Endothelial cell of hepatic sinusoid (primary cell): ENCODE results near the gene DPEP2.
"Not testable (repeated sequence)": the region's sequence is repeated elsewhere in the genome, so short reads cannot be mapped to it uniquely, and the experiment has no call there.

Source experiments
- in situ Hi-C: cut with HindIII; loops from 2 replicates; pipeline ENCODE4 v1.10.0; 2017; ENCODE audit warnings: low sequenced_read_pairs

DPEP2 gene, protein sequence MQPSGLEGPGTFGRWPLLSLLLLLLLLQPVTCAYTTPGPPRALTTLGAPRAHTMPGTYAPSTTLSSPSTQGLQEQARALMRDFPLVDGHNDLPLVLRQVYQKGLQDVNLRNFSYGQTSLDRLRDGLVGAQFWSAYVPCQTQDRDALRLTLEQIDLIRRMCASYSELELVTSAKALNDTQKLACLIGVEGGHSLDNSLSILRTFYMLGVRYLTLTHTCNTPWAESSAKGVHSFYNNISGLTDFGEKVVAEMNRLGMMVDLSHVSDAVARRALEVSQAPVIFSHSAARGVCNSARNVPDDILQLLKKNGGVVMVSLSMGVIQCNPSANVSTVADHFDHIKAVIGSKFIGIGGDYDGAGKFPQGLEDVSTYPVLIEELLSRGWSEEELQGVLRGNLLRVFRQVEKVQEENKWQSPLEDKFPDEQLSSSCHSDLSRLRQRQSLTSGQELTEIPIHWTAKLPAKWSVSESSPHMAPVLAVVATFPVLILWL

DNA sequence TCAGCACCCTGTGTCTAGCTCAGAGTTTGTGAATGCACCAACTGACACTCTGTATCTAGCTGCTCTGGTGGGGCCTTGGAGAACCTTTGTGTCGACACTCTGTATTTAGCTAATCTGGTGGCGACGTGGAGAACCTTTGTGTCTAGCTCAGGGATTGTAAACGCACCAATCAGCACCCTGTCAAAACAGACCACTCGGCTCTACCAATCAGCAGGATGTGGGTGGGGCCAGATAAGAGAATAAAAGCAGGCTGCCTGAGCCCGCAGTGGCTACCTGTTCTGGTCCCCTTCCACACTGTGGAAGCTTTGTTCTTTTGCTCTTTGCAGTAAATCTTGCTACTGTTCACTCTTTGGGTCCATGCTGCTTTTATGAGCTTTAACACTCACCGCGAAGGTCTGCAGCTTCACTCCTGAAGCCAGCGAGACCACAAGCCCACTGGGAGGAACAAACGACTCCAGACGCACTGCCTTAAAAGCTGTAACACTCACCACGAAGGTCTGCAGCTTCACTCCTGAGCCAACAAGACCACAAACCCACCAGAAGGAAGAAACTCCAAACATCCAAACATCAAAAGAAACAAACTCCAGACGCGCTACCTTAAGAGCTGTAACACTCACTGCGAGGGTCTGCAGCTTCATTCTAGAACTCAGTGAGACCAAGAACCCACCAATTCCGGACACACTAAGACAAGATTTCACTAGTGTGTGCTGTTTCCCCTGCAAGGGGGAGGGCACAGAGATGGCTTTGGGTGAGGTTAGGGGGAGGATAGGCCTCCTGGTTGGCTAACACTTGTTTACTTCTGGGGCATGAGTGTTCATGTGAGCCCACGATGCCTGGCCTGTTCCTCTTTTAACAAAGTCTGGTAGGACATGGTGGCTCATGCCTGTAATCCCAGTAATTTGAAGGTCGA is at the start of gene DPEP2:
Gene DPEP2, minus strand, starts transcription at position 706 of the 910 bp plus-strand sequence. CDS start 6,272 bp downstream, outside the sequence.
- in situ Hi-C loops, result not testable (repeated sequence)

DNA sequence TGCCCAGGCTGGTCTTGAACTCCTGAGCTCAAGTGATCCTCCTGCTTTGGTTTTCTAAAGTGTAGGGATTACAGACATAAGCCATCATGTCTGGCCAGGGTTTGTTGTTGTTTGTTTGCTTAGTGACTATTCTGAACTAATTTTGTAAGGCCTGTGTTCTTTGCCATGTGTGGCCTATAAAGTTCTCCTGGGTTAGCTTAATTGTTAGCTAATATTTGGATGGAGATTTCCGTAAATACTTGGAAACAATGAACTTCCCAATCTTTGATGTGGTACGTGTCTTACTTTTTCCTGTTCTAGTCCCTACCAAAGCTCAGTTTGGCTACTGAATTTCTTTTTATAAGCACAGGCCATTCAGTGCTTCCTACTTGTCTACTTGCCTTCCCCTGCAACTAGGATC is 48.7 kb upstream of the DPEP2 start:
- in situ Hi-C loops, result no loop called here

DNA sequence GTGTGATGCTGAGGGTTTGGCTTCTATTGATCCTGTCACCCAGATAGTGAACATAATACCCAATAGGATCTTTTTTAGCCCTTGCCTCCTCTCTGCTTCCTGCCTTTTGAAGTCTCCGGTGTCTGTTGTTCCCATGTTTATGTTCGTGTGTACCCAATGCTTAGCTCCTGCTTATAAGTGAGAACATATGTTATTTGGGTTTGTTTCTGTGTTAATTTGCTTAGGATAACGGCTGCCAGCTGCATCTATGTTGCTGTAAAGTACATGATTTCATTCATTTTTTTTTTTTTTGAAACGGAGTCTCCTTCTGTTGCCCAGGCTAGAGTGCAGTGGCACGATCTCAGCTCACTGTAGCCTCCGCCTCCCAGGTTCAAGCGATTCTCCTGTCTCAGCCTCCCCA is 46.8 kb upstream of the DPEP2 start:
- in situ Hi-C loops, result no loop called here

DNA sequence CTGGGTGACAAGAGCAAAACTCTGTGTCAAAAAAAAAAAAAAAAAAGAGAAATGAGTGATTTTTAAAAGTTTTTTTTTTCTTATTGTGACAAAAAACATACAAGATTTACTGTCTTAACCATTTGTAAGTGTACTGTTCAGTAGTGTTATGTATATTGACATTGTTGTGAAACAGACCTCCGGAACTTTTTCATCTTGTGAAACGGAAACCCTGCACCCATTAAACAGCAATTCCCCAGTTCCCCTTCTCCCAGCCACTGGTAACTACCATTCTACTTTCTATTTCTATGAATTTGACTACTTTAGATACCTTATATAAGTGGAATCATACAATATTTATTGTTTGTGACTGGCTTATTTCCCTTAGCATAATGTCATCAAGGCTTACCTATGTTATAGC is 42.5 kb upstream of the DPEP2 start:
- in situ Hi-C loops, result no loop called here

DNA sequence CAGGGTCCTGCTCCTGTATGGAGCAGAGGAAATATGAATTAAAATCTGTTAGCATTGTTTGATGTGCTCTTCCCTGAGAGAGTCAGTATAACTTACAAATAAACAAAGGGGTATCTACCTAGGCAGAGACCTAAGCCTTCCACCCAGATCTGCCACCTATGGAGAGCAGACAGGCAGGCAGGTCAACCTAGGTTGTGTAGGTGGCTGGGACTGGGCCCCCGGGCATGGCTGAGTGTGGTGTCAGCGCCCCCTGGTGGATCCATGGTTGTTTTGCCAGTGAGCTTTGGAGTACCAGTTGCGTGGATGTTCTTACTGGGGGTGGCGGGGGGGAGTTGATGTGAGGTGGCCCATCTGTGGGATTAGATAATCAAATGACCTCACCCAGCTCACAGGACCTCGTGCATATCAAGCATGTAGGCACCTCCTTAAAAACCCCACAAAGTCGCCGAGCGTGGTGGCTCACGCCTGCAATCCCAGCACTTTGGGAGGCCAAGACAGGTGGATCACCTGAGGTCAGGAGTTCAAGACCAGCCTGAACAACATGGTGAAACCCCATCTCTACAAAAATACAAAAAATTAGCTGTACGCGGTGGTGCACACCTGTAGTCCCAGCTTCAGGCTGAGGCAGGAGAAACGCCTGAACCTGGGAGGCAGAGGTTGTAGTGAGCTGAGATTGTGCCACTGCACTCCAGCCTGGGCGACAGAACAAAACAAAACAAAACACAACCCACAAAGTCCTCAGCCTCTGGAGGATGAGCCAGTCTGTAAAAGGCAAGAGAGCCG is 41.4 kb upstream of the DPEP2 start:
- in situ Hi-C loops, result no loop called here

DNA sequence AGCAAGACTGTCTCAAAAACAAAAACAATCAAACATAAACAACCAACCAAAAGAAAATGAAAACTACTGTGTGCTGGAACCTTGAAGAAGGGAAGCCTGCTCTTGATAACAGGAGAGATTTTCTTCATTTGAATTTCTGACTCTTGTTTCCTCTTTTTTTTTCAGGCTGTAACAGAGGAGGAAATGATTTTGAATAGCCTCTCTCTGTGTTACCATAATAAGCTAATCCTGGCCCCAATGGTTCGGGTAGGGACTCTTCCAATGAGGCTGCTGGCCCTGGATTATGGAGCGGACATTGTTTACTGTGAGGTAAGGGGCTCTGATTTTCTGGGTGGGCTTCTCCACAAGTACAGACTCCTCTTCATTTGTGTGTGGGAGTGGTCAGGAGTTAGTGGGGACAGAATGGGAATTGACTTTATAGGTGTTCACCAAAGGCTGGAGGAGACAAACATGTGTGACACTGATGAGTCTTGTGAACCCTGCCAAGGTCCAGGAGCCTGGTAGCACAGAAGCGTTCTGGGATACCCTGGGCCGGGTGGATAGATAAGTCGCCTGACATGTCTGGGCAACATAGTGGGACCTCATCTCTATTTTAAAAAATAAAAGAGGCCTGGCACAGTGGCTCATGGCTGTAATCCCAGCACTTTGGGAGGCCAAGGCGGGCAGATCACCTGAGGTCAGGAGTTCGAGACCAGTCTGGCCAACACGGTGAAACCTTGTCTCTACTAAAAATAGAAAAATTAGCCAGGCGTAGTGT is 38.7 kb upstream of the DPEP2 start:
- in situ Hi-C loops, result no loop called here

DNA sequence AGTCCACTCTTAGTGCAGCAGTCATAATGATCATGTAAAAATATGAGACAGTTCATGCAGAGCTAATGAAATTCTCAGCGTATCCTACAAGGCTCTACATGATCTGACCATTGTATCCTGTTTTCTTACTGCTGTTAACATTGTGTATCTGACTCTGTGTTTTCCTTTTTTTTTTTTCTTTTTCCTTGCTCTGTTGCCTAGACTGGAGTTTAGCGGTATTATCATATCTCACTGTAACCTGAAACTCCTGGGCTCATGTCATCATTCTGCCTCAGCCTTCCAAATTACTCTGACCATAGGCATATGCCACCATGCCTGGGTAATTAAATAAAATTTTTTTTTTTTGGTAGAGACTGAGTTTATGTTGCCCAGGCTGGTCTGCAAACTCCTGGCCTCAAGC is 35.9 kb upstream of the DPEP2 start:
- in situ Hi-C loops, result no loop called here

DNA sequence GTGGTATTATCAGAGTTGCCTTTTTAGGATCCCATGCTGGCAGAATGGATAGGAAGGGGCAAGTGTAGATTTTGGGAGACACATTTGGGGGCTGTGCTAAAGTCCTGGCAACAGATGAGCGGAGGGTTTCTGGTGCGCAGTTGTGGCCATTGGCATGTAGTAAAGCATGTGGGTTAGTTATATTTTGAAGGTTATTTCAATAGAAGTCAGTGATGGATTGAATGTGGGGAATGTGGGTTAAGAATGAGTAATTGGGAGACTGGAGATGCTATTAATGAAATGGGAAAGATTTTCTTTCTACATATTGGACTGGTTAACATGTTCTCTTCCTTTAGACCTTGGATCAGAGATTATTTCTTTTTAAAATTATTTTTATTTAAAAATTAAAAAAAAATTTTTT is 33.8 kb upstream of the DPEP2 start:
- in situ Hi-C loops, result no loop called here

DNA sequence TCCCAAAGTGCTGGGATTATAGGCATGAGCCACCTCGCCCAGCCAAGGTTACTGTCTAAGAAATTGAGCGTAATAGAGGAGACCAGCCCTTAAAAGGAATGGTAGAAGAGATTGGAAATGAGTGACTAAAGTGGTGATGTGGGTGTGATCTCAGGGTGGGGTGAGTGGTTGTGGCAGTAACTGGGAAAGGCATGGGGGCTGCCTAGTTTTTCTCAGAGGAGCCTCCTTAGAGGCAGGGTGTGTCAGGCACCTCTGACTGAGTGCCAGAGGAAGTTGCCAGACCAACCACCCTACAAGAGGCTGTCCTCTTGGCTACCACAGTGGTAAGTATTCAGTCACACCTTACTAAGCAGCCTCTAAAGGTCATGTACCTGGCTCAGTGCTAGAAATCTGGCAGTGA is 32.7 kb upstream of the DPEP2 start:
- in situ Hi-C loops, result no loop called here

DNA sequence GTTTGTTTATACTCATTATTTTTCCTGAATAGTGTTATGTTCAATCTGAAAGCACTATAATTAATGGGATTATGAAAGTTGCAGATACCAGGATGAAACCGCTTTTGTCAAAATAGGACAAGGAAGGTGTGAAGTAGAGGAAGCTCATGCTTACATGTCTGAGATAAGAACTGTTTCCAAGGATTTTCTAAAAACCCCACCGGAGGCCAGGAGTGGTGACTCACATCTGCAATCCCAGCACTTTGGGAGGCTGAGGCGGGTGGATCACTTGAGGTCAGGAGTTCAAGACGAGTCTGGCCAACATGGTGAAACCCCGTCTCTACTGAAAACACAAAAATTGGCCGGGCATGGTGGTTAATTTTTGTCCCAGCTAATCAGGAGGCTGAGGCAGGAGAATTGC is 30.8 kb upstream of the DPEP2 start:
- in situ Hi-C loops, result not testable (repeated sequence)

DNA sequence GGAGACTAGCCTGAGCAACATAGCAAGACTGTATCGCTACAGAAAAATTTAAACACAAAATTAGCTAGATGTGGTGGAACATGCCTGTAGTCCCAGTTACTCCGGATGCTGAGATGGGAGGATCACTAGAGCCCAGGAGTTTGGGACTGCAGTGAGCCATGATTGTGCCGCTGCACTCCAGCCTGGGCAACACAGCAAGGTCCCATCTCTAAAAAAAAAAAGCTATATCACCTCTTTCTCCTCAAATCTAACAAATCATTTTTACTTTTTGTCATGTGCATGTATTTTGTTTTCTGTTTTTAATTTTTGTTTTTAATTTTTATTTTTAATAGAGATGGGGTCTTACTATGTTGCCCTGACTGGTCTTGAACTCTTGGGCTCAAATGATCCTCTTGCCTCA is 29.7 kb upstream of the DPEP2 start:
- in situ Hi-C loops, result no loop called here

DNA sequence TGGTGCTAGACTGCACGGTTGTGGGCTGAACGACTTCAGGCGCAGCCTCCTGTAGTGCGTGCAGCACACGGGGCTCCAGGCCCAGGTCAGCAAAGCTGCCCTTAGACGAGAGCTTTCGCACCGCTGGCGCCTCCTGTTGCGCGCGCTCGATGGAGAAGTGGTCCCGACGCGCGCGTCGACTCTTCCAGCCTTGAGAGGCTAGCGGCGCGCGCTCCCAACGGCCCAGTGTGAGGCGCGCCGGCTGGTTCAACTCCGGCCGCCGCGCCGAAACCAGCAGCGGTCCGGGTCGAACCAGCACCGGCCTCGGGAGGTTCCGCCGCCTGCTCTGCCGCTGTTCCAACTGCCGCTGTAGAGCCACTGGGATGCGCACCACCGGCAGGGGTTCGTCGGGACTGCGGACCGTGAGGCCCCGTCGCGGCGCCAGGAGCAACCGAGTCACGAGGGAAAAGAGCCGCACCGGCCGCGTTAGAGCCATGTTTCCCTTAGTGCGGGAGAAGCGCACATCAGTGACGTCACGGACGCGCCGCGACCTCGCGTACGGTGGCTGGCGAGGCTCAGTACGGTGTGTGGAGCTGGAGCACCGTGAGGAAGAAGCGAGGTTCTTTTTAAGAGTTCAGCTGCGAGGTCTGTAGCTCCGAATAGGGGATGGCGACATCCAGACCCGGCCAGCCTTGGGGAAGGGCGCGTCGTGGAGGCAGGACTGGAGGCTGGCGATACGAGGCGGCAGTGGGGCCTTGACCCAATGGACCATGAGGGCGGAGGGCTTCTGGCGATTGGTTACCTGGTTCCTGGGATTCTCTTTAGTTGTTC is 23.6 kb upstream of the DPEP2 start, which contains the start of the genes DDX28 and DUS2:
Gene DDX28, minus strand, starts transcription at position 505 of the 810 bp plus-strand sequence. Its CDS starts 30 bp downstream, at position 475.
Gene DUS2, plus strand, starts transcription at position 557 of the 810 bp plus-strand sequence. CDS start 14,740 bp downstream, outside the sequence.
- in situ Hi-C loops, result no loop called here

DNA sequence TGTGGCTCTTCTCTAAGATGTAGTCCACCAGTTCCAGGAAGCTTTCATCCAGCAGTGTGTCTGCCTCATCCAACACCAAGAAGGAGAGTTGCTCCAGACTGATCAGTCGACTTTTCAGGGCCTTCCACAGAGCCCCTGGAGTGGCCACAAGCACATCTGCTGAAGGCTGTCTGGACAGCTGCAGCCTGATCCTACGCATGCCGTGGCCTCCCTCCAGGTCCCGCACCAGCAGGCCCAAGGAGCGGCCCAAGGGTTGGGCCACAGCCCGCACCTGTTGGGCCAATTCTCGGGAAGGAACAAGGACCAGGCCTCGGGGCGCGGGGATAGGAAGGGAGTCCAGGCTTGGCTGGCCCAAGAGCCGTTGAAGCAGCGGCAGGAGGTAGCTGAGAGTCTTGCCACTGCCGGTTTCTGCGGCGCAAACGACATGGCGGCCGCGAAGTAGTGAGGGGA is 23.0 kb upstream of the DPEP2 start:
- in situ Hi-C loops, result no loop called here

DNA sequence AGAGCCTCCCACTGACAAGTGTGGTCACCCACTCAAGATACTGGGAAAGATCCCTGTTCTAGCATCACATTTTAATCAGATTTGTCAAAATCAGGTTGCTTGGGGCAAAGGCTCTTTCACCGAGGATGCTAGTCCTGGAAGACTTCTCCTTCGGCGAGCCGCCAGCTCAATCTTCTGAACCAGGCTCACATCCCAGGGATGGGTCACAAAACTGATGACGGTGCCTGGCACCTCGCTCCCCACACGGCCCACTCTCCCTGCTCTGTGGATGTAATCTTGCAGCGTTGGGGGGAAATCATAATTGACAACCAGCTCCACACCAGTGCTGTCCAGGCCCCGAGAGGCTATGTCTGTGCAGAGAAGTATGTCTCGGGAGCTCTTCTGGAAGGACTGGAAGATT is 22.2 kb upstream of the DPEP2 start:
- in situ Hi-C loops, result no loop called here

DNA sequence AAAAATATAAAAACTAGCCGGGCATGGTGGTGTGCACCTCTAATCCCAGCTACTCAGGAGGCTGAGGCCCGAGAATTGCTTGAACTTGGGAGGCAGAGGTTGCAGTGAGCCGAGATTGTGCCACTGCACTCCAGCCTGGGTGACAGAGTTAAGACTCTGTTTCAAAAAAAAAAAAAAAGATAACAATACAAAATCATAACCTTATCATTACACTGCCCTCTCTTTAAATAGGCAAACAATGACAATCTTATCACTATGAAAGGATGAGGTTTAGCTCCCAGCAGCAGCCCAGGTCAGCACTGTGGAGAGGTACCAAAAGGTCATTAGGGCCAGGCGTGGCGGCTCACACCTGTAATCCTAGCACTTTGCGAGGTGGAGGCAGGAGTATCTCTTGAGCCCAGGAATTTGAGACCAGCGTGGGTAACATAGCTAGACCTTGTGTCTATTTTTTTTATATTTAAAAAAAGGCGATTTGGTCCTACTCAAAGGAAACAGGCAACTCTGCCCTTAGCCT is 19.9 kb upstream of the DPEP2 start:
- in situ Hi-C loops, result no loop called here

DNA sequence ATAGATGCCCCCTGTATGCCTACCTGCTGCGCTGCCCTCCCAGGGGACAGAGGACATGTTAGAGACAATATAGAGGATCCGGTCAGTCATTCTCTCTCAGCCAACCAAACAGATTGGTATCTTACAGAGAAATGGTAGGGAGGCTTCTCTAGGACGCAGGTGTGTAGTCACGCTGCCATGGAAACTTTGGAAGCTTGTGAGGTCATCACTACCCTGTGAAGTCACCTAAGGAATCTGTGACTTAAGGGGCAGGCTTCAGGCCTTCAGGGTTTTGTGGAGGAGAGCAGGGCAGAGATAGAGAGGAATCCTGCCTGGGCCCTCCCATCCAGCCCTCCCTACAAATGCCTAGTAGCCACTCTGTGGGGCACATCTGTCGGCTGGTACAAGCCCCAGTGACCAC is 16.4 kb upstream of the DPEP2 start, which contains the start of gene DPEP2NB:
Gene DPEP2NB, minus strand, starts transcription at position 231 of the 400 bp plus-strand sequence. Its CDS starts 141 bp downstream, at position 90.
- in situ Hi-C loops, result no loop called here

DNA sequence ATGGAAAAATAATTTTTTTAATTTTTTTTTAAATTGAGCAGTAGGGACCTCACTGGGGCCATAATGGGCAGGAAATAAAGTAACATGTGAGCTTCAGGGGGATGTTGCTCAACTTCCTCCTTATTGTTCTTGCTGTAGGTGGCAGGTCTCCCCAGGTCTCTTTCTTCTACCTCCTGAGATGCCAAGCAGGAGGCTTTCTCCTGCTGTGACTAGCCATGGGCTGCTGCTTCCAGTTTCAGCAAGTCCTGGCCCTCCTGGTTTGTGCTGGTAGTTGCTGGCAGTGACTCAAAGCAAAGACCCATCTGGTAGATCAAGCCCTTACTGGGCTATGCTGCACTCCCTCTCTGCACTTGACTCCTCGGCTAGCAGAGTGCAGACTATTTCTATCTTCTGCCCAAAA is 14.2 kb upstream of the DPEP2 start:
- in situ Hi-C loops, result no loop called here

DNA sequence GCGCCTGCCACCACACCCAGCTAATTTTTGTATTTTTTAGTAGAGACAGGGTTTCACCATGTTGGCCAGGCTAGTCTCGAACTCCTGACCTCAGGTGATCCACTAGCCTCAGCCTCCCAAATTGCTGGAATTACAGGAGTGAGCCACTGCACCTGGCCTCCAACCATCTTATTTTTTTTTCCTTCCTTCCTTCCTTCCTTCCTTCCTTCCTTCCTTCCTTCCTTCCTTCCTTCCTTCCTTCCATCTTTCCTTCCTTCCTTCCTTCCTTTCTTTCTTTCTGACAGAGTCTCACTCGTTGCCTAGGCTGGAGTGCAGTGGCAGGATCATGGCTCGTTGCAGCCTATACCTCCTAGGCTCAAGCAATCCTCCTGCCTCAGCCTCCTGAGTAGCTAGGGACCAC is 10.6 kb upstream of the DPEP2 start:
- in situ Hi-C loops, result loop anchor here (10.0 kb wide), 1 partner anchor 125 kb away; the partner anchor contains the start of gene NRN1L
